Ishikawa (cell line): Measurements from ENCODE around the gene REG4.

Experiments
- CEBPB ChIP-seq: IDR thresholded peaks from 2 replicates; pipeline ENCODE4 v1.6.1; 2012
- CREB1 ChIP-seq: IDR thresholded peaks from 2 replicates; pipeline ENCODE4 v1.6.1; 2012; ENCODE audit warnings: low read depth
- EGR1 ChIP-seq: IDR thresholded peaks from 2 replicates; pipeline ENCODE4 v1.6.1; 2012
- EP300 ChIP-seq: IDR thresholded peaks from 2 replicates; pipeline ENCODE4 v1.6.1; 2012; ENCODE audit warnings: borderline replicate concordance
- FOXM1 ChIP-seq: IDR thresholded peaks from 2 replicates; pipeline ENCODE4 v1.6.1; 2012; ENCODE audit warnings: low read depth, borderline replicate concordance
- NFIC ChIP-seq: IDR thresholded peaks from 2 replicates; pipeline ENCODE4 v1.6.1; 2012
- RAD21 ChIP-seq: IDR thresholded peaks from 2 replicates; pipeline ENCODE4 v1.6.1; 2012; ENCODE audit warnings: low read depth
- TAF1 ChIP-seq: IDR thresholded peaks from 2 replicates; pipeline ENCODE4 v1.6.1; 2012; ENCODE audit warnings: low read depth, mild to moderate bottlenecking
- TCF12 ChIP-seq: IDR thresholded peaks from 2 replicates; pipeline ENCODE4 v1.6.1; 2012; ENCODE audit warnings: low read depth
- TEAD4 ChIP-seq: IDR thresholded peaks from 2 replicates; pipeline ENCODE4 v1.6.1; 2012
- USF1 ChIP-seq: IDR thresholded peaks from 2 replicates; pipeline ENCODE4 v1.6.1; 2012
- YY1 ChIP-seq: IDR thresholded peaks from 2 replicates; pipeline ENCODE4 v1.6.1; 2012; ENCODE audit warnings: low read depth
- ZBTB7A ChIP-seq: IDR thresholded peaks from 2 replicates; pipeline ENCODE4 v1.6.1; 2012; ENCODE audit warnings: low read depth
- TF ChIP-seq, protein P1 (sequence below): IDR thresholded peaks from 2 replicates; pipeline ENCODE4 v1.6.1; 2012
- TF ChIP-seq, protein P2 (sequence below): IDR thresholded peaks from 2 replicates; pipeline ENCODE4 v1.6.1; 2012; ENCODE audit warnings: low read depth, mild to moderate bottlenecking

REG4 gene

GRCh38 chr1:119805746-119806145, 5.5 kb downstream of the REG4 start:
- TF ChIP-seq TEAD4 (no peak), EGR1 (no peak), EP300 (no peak), USF1 (no peak), YY1 (no peak), TCF12 (no peak), NFIC (no peak), CEBPB (no peak)
- TF ChIP-seq, protein P1, sequence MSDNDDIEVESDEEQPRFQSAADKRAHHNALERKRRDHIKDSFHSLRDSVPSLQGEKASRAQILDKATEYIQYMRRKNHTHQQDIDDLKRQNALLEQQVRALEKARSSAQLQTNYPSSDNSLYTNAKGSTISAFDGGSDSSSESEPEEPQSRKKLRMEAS: no peak
- TF ChIP-seq, protein P2, sequence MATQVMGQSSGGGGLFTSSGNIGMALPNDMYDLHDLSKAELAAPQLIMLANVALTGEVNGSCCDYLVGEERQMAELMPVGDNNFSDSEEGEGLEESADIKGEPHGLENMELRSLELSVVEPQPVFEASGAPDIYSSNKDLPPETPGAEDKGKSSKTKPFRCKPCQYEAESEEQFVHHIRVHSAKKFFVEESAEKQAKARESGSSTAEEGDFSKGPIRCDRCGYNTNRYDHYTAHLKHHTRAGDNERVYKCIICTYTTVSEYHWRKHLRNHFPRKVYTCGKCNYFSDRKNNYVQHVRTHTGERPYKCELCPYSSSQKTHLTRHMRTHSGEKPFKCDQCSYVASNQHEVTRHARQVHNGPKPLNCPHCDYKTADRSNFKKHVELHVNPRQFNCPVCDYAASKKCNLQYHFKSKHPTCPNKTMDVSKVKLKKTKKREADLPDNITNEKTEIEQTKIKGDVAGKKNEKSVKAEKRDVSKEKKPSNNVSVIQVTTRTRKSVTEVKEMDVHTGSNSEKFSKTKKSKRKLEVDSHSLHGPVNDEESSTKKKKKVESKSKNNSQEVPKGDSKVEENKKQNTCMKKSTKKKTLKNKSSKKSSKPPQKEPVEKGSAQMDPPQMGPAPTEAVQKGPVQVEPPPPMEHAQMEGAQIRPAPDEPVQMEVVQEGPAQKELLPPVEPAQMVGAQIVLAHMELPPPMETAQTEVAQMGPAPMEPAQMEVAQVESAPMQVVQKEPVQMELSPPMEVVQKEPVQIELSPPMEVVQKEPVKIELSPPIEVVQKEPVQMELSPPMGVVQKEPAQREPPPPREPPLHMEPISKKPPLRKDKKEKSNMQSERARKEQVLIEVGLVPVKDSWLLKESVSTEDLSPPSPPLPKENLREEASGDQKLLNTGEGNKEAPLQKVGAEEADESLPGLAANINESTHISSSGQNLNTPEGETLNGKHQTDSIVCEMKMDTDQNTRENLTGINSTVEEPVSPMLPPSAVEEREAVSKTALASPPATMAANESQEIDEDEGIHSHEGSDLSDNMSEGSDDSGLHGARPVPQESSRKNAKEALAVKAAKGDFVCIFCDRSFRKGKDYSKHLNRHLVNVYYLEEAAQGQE: no peak

DNA sequence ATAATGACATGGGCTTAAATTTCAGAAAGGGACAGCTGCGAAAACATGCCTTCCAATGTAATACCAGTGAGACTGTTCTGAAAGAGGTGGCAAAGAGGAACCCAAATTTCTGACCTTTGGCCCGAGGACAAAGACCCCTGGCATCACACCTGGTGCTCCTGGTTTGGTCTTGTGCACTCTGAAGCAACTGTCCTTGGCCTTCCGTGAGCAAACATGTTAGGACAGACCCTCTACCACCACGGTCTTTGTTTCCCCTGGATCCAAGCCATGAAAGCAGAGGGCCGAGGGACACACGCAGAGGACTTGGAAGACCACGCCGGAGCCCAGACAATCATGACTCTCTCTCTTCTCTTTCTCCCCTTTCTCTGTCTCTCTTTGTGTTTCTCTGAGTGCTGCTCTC, 6.0 kb downstream of the REG4 start:
- TF ChIP-seq YY1: no peak

DNA sequence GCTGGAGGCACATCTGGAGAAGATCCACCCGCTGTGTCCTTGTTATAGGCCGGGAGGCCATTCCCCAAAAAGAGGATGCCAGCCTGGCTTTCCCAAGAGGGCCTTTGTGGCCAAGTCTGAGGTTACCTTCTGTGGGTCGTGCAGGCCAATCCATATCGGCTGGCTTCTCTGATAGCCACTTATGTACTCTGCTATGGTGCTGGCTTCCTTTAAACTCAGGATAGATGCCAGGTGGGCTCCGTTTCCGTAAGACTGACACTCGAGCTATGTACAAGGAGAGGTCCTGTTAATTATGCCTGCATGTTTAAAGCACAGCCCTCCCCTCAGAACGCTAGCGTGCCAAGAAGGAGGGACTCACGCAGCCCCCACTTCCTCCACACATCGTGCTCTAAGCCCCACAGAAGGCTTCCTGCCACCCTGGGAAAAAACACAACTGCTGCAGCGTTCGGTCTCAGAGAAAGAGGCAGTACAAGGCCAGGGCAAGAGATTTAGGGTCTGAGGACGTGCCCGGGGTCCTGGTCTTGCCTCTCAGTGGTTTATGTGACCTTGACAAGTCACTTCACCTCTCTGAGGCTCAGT, 11.6 kb downstream of the REG4 start:
- TF ChIP-seq RAD21: no peak
- no peak for TF ChIP-seq EP300
- no peak for TF ChIP-seq CREB1
- TF ChIP-seq, protein P2: no peak
- no peak for TF ChIP-seq FOXM1
- TF ChIP-seq, protein P1: no peak
- no peak for TF ChIP-seq CEBPB
- no peak for TF ChIP-seq NFIC
- no peak for TF ChIP-seq YY1
- TF ChIP-seq TAF1: no peak
- TF ChIP-seq EGR1: no peak
- TF ChIP-seq TCF12: no peak
- no peak for TF ChIP-seq TEAD4
- TF ChIP-seq ZBTB7A: no peak
- no peak for TF ChIP-seq USF1

DNA sequence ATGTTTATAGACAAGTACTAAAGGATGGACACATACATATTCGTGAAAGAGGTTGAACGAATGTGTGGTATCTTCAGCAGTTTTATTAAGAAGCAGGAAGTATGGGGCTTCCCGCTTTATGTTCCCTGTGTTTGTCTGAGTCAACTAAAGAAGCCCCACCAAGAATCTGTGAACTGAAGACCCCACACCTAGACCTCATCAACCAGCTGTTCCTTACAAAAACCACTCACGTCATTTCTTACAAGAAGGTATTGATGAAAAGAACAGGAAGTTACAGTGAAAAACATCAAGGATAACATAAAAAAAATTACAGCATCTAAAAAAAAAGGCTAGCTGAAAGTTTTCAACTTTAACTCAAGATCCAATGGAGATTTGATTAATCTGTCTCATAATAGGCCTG, 12.3 kb downstream of the REG4 start:
- TF ChIP-seq NFIC (no peak), TEAD4 (no peak), EP300 (no peak), EGR1 (no peak), YY1 (no peak), RAD21 (no peak), TAF1 (no peak), CEBPB (no peak), CREB1 (no peak), TCF12 (no peak), USF1 (no peak), ZBTB7A (no peak), FOXM1 (no peak)
- TF ChIP-seq, protein P1: no peak
- TF ChIP-seq, protein P2: no peak
